ENCODE data around the gene METTL17.

DNA sequence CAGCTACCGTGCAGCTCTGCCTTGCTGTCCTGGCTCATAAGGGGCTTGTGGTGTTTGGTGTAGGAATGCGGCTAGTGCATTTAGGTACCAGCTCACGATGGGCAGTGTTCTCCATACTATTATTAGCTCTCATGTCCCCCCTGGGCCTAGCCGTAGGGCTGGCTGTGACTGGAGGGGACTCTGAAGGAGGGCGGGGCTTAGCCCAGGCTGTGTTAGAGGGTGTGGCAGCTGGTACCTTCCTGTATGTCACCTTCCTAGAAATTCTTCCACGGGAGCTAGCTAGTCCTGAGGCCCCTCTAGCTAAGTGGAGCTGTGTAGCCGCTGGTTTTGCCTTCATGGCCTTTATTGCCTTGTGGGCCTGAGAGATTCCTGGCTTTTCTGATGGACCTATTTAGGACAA, 11.4 kb downstream of the METTL17 start:
- TF ChIP-seq, protein P1, sequence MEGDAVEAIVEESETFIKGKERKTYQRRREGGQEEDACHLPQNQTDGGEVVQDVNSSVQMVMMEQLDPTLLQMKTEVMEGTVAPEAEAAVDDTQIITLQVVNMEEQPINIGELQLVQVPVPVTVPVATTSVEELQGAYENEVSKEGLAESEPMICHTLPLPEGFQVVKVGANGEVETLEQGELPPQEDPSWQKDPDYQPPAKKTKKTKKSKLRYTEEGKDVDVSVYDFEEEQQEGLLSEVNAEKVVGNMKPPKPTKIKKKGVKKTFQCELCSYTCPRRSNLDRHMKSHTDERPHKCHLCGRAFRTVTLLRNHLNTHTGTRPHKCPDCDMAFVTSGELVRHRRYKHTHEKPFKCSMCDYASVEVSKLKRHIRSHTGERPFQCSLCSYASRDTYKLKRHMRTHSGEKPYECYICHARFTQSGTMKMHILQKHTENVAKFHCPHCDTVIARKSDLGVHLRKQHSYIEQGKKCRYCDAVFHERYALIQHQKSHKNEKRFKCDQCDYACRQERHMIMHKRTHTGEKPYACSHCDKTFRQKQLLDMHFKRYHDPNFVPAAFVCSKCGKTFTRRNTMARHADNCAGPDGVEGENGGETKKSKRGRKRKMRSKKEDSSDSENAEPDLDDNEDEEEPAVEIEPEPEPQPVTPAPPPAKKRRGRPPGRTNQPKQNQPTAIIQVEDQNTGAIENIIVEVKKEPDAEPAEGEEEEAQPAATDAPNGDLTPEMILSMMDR (IDR thresholded peaks at IDR 0.05), result no peak
- no peak for TF ChIP-seq POLR2A (IDR thresholded peaks at IDR 0.05)
